ENCODE measurements around the gene RUFY1.

GRCh38 chr5:179504191-179504590 is 46.2 kb upstream of the RUFY1 start:
- TF ChIP-seq ZC3H10 (CRISPR knock-in tag; IDR thresholded peaks at IDR 0.05) (no peak), BACH2 (CRISPR knock-in tag; IDR thresholded peaks at IDR 0.05; ENCODE audit: borderline replicate concordance) (no peak), TOX (CRISPR knock-in tag; IDR thresholded peaks at IDR 0.05; ENCODE audit: borderline replicate concordance) (no peak), PATZ1 (CRISPR knock-in tag; IDR thresholded peaks at IDR 0.05; ENCODE audit: borderline replicate concordance) (no peak), CSDC2 (CRISPR knock-in tag; IDR thresholded peaks at IDR 0.05) (no peak), OSR1 (CRISPR knock-in tag; IDR thresholded peaks at IDR 0.05) (no peak)

Data from SK-N-SH treated with all-trans-retinoic acid at 6 μM for 48 hours (cell line).